GM19099 (cell line): ENCODE measurements around the gene ACOX3.

Source experiments
- POLR2A ChIP-seq: IDR thresholded peaks from 3 replicates; pipeline ENCODE4 v1.6.1; 2011; ENCODE audit warnings: low read depth; ENCODE audit not compliant: insufficient read length; ENCODE audit errors: extremely low read depth

The ACOX3 gene

DNA sequence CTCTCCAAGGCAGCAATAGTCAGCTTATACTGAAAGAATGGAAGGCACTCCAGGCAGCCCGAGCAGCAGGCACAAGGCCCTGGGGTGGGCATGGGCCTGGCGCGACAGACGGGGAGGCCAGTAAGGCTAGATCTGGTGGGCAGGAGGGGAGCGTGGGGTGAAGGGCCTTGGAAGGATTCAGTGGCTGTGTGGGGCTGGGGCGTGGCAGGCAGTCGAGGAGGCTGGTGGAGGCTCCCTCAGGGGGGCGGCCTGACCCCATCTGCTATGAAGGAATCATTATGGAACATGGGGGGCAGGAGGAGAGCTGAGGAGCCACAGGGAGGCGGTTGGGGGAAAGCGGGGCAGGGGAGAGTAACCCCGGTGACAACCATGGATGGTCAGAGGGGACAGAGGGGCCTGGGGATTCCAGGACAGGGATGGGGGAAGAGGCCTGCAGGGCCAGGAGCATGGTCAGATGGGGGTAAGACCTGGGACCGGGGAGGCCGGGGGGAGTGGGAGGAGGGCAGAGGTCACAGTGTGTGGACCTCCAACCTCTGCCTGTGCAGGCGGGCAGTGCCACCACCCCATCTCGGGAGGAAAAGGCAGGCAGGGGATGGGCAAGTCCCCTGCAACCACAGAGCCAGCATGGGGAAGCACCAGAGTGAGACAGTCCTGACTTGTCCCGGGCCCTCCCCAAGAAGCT is 70.3 kb downstream of the ACOX3 start:
- TF ChIP-seq POLR2A = no peak

DNA sequence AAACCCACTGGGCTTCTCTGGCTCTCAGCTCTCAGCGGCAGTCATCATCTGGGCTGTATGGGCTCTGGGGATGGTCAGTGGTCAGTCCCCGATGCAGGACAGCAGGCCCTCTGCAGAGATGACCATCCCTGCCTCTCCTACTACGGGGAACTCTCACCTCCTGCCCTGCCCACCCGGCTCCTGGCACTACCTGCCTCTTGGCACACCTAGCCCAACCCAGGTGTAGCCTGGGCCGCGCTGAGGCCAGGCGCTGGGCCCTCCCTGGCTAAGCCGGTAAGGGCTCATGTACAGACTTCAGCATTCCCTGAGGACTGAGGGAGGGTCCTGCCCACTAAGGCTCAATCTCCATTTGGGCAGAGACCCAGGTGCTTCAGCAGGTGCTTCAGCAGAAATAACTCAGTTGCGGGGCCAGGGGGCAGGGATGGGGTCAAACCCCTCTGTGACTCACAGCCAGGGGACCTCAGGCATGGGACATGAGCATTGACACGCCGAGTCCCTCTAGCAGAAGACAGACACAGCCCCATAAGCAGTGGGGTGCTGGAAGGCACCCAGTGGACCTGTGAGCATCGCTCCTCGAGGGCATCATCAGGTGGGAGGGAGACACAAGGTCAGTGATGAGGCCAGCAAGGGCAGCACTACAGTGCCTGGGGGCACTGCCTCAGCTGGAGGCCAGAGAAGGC is 71.0 kb downstream of the ACOX3 start:
- TF ChIP-seq POLR2A = no peak

GRCh38 chr4:8368998-8369397 is 71.5 kb downstream of the ACOX3 start:
- TF ChIP-seq POLR2A = no peak

DNA sequence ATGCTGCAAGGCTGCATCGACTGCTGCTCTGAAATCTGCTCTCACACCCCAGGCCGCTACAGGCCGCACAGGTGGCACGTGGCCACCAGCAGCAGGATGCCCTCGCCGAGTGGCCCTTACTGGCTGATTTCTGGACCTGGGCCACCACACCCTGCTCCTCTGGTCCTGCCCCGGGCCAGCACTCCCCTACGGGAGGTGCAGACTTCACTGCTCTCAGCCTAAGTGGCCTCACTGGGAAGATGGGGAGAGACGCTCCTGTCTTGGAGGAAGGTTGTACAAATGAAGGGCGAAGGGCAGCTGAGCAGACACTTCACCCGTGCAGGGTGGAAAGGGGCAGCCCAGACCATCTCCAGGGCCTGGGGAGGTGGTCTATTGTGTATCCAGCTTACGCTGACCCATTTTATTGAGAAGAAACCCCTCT is 72.5 kb downstream of the ACOX3 start:
- TF ChIP-seq POLR2A = no peak

DNA sequence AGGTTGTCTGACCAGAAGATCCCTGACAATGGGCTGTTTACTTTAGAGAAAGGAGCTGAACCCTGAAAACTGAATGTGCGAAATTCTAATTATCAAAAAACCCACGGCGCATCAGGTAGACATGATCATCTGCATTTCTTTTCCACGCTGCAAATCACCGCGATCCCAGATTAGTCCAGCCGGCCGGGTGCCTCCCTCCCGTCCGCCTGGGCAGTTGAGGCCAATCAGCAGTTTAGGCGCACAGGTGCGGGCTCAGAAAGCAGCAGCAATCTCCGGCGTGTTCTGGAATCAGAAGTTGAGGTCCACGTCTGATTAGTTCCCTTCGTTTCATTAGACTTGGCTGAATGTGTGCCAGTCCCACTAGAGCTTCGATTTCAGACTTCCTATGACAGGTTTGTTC is 73.9 kb downstream of the ACOX3 start:
- no peak for TF ChIP-seq POLR2A

DNA sequence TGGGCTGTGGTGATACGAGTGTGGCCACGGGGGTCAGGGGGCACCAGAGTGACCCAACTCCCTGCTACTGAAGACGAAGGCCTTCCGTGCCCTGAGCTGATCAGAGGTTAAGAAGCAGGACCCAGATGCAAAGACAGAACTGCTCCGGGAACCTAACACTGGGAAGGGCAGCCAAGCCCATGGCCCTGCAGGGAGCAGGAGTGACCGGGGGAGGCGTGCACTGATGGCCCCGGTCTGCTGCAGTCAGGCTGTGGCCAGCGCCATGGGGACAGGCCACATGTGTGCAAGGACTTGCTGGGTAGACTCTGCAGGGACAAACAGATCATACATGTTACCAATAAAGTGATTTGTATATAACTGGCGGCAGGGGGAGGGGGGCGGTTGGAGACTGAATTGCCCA is 74.6 kb downstream of the ACOX3 start:
- no peak for TF ChIP-seq POLR2A

DNA sequence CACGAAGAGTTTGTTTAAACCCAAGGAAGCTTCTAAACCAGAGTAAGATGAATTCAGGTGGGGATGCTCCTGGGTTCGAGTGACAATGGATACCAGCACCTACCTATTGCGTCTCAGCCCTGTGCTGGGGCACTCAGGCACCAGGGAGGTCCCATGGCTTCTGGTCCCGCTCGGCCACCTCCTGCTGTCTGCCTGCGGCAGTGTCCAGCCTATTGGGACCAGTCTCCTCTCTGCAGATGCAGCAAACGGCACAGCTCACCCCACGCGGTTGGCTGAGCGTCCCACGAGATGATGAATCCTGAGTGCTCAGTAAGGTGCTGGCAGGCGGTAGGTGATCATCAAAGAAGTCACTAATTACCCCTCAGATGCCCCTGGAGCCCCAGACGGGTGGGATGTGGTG is 75.2 kb downstream of the ACOX3 start:
- no peak for TF ChIP-seq POLR2A

DNA sequence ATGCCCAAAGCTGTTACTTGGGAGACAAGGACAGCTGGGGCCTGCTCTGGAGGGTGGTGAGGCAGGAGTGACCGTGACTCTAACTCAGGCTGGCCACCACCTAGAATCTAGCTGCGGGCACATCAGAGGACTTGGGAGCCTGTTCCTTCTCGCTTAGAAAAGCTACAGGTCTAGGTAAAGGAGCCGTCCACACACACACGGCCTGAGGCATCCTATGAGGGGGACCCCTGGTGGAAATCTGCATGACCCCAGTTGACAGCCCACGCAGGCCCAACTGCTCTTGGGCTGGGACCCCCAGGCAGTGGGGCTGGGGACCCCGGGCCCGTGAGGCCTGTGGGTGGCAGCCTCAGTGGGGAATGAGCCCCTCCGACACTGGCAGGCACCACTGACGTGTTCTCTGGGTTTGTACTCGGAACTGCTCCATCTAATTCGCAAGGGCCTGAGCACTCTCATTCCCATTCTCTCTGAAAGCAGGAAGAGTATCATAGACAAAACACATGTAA is 75.6 kb downstream of the ACOX3 start:
- no peak for TF ChIP-seq POLR2A

DNA sequence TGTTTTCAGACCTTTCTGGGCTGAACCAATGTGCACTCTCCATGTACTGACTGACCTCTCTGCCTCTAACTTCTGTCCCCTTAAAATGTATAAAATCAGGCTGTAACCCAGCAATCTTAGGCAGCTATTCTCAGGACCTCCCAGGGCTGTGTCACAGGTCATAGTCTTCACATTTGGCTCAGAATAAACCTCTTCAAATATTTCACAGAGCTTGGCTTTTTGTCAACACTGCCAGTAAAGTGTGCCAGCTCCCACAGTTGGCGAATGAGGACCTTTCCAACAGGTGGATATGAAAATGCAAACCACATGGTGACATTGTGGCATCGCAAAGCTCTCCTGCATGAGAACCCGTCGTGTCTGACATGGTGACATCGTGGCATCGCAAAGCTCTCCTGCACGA is 76.4 kb downstream of the ACOX3 start:
- no peak for TF ChIP-seq POLR2A

DNA sequence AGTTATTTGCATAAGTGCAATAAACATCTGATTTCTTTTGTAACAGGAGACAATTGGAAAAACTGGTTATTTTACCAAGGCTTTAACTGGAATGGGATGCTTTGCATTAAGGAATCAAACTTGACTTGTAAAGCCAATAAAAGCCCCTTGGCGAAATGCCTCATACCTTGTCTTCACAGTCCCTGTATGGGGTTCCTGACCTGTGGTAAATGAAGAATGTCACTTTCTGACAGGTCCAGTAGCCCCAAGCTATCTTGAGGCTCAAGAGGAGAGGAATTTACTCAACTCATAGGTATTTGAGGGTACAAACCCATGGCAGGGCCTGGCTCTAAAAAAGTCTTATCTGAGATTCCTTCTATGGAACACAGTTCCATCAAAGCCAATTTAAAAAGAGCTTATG is 78.0 kb downstream of the ACOX3 start:
- TF ChIP-seq POLR2A = no peak

DNA sequence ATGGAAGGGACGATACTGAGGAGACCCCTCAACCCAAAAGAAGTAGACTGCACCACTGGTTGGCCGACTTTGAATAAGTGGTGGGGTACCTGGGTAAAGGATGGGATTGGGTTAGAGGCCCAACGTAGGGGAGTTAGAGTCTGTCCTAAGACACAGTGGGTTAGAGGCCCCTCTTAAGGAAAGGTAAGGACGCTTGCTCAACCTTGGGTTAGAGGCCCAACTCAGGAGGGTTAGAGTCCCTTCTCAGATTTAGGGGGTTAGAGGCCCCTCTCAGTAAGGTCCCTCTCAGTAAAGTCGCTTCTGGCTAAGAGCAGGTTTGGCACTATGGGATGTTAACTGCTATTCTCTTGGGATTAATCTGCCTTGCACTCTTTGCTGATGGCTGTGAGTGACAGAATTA is 81.3 kb downstream of the ACOX3 start:
- TF ChIP-seq POLR2A = no peak

DNA sequence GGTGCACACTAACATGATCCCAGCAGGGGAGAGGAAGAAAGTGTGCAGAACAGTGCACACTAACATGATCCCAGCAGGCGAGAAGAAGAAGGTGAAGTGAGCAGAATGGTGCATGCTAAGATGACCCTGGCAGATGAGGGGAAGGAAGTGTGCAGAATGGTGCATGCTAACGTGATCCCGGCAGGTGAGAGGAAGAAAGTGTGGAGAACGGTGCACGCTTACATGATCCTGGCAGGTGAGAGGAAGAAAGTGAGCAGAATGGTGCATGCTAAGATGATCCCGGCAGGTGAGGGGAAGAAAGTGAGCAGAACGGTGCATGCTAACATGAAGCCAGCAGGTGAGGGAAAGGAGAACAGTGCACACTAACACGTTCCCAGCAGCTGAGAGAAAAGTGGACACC is 83.7 kb downstream of the ACOX3 start:
- TF ChIP-seq POLR2A = no peak

DNA sequence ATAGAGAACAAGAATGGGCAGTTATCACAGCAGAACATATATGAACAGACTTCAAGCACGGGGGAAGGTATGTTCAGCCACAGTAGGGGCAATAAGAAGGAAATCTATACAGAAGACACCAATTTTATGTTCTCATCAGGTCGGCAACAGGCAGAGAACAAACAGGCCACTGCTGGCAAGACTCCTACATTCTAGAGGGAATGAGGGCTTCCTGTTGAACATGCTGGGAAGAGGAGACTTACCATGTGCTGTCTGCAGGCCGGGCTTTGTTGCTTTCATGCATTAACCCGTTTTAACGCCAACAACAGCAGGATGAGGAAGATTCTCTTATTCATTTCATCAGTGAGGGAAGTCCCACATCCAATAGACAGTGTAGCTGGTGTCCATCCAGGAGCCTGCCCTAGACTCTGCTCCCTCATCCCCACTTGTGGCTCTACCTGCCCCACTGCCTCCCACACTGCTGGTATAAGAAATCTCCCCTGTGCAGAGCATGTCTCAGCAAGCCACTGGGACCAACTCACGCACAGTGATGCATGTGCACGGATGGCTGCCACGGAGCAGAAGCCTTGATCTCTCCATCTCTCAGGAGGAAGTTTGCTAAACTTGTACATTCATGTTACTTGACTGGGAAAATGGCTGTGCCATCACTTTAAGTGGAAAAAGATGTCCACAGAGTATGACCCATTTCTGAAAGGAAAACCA is 84.5 kb downstream of the ACOX3 start:
- no peak for TF ChIP-seq POLR2A

DNA sequence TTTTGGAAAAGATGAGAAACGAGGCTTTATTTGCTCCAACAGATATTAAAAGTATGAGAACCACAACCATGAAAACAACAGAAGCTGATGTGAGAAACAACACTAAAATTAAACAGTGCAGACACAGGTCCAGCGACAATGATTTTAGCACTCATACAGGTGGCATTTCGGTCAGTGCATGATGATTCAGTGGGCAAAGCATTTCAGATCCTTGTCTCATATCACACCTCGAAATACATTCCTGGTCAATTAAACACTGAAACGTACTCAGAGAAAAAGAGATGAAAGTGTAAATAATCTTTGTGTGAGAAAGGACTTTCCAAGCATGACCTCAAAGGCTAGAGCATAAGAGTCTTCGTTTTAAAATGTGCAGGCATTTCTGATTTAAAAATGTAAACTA is 85.2 kb downstream of the ACOX3 start:
- no peak for TF ChIP-seq POLR2A

- no peak for TF ChIP-seq POLR2A
These were observed 86.5 kb downstream of the ACOX3 start for GRCh38 chr4:8353912-8354453.
